Colon (tissue), 2 donors: ENCODE data around the gene ZNF536.

Source experiments
- FAIRE-seq: peaks from 2 replicates; lab custom pipeline; 2012; peaks lifted over from hg19 to GRCh38; lab: Jason Lieb, UNC
- donor health status: control.
- donor health status: control.

The ZNF536 gene

DNA sequence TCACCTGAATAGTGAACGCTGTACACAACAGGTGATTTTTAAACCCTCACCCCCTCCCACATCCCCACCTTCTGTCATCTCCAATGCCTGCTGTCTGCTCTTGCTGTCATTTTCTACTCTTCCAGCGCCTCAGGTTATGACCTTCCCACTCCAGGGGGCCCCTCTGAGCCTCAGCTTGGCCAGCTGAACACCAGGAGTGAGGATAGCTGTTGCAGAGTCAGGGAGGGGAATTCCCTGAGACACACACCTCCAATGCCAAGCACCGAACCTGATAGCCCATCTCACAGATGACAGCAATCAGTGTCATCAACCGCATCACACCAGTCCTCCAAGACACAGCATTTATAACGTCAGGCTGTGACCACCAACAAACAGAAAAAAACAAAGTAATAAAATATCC is 193.5 kb downstream of the ZNF536 start:
- no peak for FAIRE-seq

DNA sequence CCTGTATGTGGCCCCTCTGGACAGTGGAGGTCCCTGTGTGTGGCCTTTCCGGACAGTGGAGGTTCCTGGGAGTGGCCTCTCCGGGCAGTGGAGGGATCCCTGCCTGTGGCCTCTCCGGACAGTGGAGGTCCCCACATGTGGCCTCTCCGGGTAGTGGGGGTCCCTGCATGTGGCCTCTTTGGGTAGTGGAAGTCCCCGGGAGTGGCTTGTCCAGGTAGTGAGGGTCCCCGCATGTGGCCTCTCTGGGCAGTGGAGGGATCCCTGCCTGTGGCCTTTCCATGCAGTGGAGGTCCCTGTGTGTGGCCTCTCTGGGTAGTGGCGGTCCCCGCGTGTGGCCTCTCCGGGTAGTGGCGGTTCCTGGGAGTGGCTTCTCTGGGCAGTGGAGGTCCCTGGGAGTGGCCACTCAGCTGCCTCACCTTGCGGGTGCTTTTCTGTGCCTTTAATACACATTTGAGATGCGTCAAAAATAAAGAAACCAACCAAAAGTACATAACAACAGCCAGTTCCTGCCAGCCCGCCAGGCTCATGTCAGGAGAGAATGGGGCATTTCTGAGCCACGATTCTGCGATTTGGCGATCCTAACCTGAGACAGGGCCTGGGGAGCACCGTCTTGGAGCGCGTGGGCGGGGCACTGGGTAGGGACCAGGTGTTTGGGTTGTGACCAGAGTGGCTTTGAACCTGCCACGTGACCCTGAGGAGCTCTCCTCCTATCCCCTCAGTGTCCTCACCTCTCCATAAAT is 194.7 kb downstream of the ZNF536 start:
- FAIRE-seq = no peak

DNA sequence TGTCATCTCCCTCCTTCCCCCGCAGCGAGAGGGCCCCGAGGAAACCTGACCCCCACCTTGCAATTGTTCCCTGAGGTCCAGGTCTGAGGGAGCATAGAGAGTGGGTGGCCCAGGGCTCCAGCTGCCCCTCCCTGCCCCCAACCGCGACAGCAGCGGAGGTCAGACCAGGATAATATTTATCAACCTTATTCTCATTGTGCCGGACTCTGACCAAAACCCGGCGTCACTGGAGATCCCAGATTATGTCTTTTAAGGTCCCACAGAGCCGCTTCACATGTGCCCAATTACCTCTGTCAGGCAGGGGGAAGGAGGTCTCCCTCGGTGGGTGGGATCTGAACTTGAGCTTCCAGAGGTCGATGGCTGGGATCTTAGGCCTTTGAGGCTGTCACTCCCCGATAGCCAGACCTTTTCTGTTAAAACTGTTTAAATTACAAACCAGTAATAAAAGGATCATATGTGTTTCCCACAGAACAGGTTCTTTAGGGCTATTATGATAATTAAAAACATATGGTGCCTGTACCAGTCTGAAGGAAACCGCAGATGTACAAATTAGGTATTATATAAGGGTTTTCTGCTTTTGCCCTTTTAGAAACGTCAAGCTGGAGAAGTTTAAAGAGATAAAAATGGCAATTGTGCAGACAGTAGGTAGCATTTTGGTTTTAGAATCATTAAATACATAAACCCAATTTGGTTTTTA is 195.5 kb downstream of the ZNF536 start:
- FAIRE-seq = no peak

DNA sequence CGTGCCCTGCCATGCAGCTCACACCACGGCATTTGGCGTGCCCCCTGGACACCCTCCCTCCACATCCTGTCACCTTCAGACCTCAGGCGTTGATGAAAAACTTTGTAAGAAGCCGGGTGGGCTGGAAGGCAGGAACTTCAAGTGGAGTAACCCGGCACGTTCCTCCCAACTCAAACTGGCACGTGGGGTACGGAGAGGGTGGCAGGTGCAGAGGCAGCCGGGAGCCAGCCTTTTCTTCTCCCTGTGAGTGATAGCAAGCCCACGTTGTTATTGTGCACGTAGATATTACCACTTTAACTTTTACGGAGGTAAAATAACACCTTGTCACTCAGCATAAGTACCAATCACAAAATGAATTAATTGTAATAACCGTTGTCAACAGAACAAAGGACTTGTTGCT is 198.0 kb downstream of the ZNF536 start:
- no peak for FAIRE-seq

DNA sequence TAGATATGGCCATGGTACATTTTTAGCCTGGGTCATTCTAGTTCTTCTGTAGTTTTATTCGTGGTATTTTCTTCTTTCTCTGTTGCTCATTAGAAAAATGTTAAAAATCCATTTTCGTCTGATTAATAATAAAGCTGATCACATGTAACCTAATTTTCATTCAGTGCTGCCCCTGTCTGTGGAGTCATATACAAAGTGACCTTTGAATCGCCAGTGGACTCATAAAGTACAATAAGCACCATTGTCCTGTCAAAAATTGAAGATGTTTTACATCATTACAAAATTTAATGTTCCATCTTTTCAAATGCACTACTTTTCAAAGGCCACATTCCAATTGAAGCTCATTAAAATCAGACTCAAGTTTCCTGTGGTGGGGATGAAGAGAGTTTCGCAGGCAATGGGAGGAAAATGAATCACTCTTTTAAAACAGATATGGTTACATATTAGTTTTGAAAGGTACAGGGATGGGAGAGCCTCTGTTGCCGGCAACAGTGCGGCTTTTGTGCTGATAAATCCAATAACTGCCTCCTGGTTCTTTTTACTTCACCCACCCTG is 205.4 kb downstream of the ZNF536 start:
- FAIRE-seq = no peak

DNA sequence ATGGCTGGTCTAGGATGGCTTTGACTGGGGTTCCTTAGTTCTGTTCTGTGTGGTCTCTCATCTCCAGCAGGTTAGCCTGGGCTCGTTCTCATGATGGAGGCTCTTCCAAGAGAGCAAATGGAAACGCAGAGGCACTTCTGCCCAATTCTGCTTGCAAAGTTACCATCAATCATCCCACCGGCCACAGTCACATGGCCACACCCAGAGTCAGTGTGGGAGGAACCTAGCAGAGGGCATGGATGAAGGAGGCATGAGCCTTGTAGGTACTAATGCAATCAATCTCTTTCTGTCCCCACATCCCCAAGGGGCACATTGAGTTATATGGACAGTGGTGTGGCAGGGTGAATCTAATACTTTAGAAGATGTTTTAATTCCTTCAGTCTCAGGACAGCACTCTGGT is 207.2 kb downstream of the ZNF536 start:
- FAIRE-seq = no peak

DNA sequence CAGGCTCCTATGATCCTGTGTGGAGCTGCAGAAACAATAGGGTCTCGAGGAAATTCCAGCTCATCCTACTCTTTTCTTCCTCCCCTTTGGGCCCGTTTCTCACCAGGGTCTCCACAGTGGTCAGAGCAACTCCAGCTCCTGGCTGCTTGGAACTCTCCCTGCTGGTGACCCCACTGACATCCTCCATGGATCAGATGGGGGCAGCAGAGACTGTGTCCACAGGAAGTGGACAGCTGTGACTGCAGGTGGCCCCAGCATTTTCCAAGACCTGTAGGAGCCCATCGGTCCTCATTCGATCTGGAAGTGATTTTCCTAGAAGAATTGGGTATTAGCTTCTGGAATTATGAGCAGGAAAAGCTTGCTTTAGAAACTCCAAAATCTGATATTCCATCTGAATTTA is 208.5 kb downstream of the ZNF536 start:
- FAIRE-seq = no peak

DNA sequence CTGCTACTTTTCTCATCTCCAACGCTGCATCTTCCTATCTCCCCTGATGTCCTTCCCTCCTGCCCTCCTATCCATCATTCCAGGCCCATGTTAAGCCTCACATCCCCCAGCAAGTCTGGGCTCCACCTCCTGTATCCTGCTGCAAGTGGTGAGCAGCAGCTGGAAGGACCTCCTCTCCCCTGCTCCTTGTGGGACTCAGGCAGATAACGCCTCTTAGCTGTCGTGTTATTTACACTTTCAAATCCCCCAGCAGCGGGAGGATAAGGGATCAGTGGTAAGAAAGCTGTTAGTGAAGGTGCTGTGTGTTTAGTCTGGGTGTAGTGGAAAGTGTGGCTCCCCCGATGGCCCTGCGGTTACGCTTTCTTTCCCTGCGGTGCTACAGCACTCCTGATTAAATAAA is 211.9 kb downstream of the ZNF536 start:
- no peak for FAIRE-seq

DNA sequence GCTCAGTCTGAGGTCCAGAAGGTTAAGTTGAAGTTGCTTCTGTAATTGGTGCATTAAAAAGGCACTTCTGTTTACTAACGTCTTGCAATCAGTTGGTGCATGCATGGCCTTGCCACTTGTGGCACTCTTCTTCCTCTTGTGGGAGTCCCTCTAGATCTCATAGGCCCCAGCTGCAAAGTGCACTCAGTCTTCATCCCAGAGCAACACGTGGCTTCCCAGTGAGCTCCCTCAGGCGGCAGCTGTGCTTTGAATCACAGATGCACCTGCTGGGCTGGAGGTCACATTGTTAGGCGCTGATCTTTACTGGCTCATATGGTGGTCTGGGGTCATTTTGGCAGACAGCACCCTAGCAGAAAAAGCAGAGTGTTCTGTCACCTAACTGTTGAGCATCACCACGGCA is 215.7 kb downstream of the ZNF536 start:
- no peak for FAIRE-seq

DNA sequence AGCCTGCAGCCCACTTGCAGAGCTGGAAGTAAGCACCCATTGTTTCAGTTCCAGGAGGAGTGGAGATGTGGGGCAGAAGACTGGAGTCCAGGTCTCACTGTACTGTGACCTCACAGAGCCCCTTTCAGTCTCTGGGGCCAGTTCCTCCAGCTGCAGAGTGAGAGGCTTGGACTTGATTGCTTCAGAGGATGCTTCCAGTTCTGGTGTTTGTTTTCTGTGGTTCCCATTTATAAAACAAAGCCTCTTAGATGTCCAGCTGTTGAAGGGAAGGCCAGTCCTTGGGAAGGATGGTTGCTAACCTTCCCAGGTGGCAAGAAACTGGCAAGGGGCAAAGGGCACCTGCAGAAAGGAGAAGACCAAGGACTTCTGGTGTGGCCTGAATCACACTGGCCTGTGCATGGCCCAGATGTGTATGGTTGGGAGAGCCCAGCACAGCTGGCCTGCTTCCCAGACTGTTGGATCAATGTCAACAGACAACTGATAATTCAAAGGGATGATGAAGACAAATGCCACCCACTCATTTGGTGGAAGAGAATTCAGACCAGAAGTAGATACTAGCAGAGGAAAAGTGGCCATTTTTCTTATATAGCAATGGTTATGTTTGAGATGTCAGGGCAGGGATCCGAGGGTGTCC is 218.5 kb downstream of the ZNF536 start:
- FAIRE-seq = no peak

DNA sequence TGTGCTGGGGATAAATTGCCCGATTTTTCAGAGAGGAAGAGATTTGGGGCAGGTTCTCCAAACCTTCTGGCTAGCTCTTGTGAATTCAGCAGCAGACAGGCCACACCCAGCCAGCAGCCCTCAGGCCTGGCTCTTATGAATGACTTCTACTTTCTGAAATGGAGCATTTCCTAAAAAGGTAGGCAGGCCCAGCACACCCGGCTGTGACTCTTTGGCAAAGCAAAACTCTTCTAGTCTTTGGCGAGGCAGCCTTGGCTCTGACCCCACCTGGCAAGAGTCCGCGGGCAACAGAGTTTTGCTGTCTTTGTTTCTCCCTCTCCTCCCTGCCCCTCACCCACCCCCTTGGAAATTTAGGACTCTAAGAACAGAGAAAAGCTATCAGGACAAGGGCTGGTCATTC is 221.2 kb downstream of the ZNF536 start:
- FAIRE-seq = no peak

DNA sequence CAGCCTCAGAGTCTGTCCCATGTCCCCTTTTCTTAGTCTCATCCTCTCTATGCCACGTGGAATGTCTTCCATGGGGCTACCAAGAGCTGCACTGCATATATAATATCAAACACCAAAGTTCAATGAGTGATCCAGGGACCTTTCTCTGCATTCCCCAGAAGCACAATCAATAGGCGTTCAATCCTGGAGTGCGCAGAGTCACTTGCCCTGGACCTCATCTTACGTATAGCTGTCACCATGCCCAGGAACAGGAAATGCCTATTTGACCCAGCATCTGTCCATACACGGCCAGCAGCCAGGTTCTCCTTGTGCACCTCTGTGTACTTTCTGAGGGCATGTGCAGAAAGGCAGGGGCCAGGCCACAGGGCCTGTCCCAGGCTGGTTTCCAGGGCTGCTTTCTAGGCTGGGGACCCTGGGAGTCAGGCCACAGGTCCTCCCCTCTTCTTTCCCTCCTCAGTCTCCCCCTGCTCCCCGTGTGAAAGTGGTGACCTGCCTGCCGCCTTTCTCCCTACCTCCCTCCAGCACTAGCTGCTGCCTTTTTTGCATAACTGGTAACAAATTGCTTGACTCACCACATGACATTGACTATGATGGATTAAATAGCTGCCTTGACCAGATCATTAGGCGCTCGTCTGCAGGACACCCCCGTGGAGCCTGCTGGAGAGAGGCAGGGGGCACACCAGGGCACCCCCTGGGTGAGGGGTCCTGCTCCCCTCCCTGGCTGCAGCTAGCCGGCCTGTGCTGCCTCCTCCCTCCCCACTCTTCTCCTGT is 222.0 kb downstream of the ZNF536 start:
- no peak for FAIRE-seq

DNA sequence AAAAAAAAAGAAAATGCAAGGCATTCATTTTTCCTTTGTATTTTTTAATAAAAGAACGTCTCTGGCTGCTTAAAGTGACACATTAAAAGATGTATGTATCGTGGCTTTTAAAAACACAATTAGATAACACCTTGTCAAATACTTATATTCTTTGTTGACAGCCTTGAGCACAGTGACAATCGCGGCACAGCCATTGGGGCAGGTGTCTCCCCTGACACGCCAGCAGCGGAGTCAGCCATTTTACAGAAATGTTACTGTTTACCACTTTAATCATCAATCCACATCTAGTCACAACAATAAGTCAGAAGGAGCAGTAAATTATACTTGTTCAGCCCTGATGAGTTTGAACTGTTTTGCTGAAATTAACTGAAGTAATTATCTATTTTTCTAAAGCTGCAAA is 224.1 kb downstream of the ZNF536 start:
- no peak for FAIRE-seq

DNA sequence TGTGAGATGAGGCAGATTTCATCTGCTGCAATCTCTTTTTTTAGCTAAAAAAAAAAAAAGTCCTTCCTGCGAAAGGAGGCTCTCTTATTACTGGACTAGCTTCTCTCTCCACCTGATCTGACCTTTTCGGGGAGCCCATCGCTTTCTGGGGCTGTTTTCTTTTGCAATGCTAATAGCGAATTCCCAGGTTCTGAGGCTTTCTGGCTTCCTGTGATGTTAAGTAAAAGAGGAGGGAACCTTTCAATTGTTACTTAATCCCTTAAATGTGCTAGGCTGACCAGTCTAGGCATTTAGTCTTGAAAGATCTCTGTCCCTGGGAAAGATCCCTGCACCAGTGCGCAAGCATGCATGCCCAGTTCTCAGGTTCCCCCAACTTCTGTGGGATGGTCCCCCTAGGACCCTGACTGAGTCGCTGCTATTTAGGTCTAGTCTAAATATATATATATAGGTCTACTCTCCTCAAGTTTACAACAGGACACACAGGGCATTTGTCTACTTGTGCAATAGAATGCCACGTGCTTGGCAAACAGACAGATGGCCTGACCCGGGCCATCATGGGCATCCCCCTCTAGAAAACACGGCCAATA is 224.7 kb downstream of the ZNF536 start:
- FAIRE-seq = no peak

DNA sequence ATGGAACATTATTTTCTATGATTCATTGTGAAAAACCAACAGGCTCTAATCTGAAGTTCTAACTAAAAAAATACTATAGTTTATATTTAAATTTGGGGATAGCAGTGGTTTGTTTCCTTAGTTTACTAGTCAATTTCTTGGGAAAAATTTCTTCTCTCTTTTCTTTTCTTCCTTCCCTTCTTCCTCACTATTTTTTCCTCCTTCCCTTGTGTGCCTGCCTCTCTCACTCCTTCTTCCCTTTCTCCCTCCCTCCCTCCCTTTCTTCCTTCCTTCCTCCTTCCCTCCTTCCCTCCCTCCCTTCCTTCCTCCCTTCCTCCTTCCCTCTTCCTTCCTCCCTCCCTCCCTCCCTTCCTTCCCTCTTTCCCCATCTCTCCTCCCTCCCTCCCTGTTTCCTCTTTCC is 226.5 kb downstream of the ZNF536 start:
- FAIRE-seq = no peak

DNA sequence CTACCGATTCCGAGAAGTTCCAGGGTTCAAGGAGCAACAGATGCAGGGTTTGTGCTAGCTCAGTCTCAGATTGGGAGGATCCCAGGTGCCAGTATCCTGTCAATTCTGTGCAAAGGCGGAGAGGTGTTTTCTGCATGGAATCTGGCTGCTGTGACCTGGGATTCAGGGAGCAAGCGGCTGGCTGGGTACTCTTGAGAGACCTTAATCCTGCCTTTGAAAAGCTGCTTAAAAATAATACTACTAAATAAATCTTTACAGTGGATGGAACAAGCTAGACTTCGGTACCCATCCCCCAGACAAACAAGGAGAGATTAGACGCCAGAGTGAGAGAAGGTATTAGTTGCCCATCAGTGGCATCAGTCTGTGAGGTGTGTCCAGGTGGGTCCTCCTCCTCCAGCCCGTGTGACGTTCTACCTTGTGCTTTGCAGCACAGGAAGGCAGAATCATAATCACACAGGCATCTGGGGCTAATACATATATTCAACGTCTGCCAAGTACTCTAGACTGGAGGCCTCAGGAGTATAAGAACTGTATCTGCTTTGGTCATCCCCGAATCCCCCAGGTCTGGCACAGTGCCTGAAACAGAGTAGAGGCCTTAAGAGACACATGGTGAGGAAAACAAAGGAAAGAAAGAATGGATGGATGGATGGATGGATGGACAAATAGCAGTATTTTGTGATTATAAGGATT is 230.6 kb downstream of the ZNF536 start:
- no peak for FAIRE-seq

DNA sequence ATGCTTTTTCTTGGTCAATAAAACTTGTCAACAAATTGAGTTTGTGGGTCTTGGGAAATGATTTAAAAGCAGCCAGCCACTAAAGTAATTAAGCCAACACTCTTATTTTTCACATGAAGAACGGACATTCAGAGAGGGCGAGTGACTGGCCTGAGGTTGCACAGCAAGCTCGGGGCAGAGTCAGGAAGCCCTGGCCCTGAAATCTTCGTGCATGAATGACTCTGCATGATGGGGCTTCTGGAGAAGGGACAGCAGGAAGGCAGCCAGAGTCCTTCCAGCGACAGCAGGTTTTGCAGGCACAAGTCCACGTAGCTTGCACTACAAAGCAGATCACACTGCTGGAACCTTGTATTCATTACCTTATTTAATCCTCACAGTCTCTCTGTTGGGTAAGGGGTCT is 232.5 kb downstream of the ZNF536 start:
- no peak for FAIRE-seq

DNA sequence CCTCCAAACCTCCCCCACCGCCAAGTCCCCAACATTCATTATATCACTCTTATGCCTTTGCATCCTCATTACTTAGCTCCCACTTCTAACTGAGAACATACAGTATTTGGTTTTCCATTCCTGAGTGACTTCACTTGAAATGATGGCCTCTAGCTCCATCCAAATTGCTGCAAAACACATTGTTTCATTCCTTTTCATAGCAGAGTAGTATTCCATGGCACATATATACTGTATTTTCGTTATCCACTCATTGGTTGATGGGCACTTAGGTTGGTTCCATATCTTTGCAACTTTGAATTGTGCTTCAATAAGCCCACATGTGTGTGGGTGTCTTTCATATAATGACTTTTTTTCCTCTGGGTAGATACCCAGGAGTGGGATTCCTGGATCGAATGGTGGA is 233.1 kb downstream of the ZNF536 start:
- FAIRE-seq = no peak

DNA sequence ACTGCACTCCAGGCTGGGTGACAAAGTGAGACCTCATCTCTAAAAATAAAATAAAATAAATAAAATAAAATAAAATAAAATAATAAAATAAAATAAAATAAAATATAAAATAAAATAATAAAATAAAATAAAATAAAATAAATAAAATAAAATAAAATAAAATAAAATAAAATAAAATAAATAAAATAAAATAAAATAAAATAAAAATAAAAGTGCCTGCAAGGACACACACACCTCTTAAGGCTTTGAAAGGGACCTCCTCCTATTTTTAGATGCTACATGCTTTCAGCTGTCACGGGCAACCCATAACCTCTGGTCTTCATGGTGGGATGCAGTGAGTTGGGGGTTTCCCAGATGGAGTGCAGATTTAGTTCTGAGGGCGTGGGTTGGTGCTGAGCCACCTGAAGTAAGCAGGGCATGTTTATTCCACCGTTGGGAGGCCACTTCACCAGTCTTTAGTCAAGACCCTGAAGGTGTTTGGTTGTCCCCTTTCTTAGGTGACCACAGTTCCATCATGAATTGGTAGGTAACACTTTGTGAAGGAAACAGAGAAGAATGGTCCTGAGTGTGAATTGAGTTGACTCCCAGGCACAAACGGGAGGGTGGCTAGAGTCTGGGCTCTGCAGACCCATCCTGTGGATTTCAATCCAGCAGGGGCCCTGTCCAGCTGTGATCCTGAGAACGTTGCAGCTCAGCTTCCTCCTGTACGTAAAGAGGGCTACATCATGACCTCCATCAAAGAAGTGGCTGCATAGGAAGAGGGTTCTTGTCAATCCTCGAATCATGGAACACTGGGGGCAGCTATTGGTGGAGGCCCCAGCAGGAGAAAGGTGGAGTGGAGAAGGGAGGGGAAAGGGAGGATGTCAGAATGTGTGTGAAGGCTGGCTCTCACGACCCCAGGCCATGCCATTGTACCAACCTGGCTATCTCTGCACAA is 234.2 kb downstream of the ZNF536 start:
- FAIRE-seq = peak; percentile 70
